ENCODE data around the gene ZNF750. TPM values are rescaled to one million over a fixed set of nuclear protein-coding genes. Genes with fewer than 3 reads are reported as not detected.

Gene ZNF750
- total RNA-seq, 2 experiments from 2014 or later: not detected

Other genes with a start within 250 kb of the ZNF750 start
- 10 to 100 TPM; 56.9 to 61.5 TPM for gene WDR45B, start 191.6 kb downstream of the ZNF750 start, total RNA-seq
- 1 to 10 TPM; 3.3 to 3.5 TPM for gene RAB40B, start 141.3 kb downstream of the ZNF750 start, total RNA-seq
- gene FN3KRP, start 123.3 kb downstream of the ZNF750 start, total RNA-seq: 10 to 100 TPM; 42.6 to 42.7 TPM
- 1 to 10 TPM; 5.2 TPM for gene FN3K, start 104.4 kb downstream of the ZNF750 start, total RNA-seq
- gene TBCD, start 88.0 kb downstream of the ZNF750 start, total RNA-seq: 100 to 1,000 TPM; 181 to 186 TPM
- gene METRNL, start 239.6 kb upstream of the ZNF750 start, total RNA-seq: 10 to 100 TPM; 11.1 to 13.2 TPM

All from activated naive CD8-positive, alpha-beta T cell treated with anti-CD3 and anti-CD28 coated beads, Interleukin-2, amount 10 ng/mL, durations not matched to agents 7 days and 5 days (primary cell).